NCI-H1417 treated with DMSO at 0.1 percent for 48 hours (cell line): Measurements from ENCODE around the gene SPATA12.

Experiments
- DNase-seq: peaks from one replicate; lab custom pipeline; 2025; lab: John Stamatoyannopoulos, UW

SPATA12 gene

DNA sequence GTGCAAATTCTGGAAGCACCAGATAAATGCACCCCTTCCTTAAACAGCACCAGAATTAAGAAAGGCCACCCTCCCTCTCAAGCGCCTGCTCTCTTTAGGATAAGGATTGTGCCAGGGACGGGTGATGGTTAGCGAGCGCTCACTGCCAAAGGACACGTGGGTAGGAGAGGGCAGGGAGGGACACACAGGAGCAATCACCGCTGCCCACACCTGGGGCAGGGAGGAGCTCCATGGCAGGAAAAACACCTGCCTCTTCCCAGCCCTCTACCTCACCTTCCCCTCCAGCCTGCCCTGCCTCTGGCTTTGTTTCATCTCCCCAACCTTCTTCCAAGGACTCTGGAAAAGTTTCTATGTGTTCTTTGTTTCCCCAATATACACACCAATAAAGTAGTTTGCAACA, 7.3 kb upstream of the SPATA12 start:
- no peak for DNase-seq

- DNase-seq, result no peak
Measured at GRCh38 chr3:57057351-57057750, 3.1 kb upstream of the SPATA12 start.

- no peak for DNase-seq
Measured at GRCh38 chr3:57059411-57059810, 1.1 kb upstream of the SPATA12 start.

- DNase-seq, result no peak
Measured at GRCh38 chr3:57061556-57061955, 1.1 kb downstream of the SPATA12 start.

DNA sequence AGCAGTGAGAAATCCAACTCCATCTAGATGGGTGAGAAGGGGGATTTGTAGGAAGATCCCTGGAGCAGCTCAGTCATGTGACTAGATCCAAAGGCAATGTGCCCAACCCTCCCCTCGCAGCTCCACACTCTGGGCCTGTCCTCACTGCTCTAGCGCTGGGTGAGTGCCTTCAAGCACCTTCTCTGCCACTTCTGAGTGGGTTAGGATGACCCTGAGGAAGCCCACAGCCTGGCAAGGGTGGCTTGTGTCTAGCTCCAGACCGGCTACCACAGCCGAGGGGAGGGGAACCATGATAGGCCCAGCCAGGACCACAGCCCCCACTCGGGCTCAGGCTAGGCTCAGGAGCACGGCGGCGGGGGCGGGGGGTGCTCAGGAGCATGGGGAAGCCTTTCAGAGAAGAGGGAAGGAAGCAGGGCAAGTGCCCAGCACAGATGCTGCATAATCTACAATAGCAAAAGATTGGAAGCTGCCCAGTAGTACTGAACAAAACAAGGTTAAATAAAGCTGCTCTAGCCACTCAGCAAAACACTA, 1.7 kb downstream of the SPATA12 start:
- no peak for DNase-seq

DNA sequence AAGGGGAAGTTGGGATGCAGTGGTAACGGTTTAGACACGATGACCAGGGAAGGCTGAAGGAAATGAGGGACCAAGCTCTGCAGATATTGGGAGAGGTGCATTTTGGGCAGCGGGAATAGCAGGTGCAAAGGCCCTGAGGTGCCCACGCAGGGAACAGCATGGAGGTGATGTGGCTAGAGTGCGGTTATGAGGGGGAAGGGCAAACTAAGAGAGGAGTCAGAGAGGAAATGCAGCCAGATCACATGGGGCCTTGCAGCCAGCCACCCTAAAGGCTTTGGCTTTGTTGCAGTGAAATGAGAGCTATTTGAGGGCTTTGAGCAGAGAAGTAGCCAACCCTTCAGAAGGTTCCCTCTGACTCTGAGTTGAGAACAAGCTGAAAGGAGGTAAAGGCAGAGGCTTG, 2.6 kb downstream of the SPATA12 start:
- no peak for DNase-seq

DNA sequence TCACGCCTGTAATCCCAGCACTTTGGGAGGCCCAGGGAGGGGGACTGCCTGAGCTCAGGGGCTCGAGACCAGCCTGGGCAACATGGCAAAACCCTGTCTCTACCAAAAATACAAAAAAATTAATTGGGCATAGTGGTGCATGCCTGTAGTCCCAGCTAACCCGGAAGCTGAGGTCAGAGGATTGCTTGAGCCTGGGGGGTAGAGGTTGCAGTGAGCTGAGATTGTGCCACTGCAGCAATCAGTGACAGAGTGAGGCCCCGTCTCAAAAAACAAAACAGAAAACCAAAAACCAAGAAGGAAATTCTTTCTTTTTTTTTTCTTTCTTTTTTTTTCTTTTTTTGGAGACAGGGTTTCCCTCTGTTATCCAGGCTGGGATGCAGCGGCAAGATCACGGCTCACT, 3.5 kb downstream of the SPATA12 start:
- DNase-seq, result no peak

DNA sequence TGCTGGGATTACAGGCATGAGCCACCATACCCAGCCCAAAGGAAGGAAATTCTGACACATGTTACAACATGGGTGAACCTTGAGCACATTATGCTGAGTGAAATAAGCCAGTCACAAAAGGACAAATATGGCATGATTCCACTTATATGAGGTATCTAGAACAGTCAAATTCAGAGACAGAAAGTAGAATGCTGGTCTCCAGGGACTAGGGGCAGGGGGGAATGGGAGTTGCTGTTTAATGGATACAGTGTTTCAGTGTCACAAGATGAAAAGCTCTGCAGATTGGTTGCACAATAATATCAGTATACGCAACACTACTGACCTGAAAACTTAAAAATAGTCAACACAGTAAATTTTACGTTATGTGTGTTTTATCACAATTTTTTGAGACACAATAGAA, 4.1 kb downstream of the SPATA12 start:
- DNase-seq, result no peak

DNA sequence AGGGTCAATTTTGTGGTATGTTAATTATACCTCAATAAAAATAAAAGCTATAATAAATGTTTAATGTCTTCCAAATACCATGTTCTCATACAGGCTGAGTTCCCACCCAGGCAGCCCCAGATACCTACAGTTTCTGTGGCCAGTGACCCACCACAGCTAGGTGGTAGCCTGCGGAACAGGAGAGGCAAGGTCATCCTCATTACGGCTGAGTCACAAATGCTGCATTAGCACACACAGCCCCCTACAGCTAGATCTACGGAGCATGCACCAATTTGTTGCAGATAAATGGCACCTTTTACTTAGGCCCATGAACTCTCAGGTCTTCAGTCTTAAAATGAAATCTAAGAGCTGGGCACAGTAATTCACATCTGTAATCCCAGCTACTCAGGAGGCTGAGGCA, 5.1 kb downstream of the SPATA12 start:
- no peak for DNase-seq

GRCh38 chr3:57066471-57066870, 6.0 kb downstream of the SPATA12 start:
- no peak for DNase-seq

GRCh38 chr3:57068437-57069089, 8.1 kb downstream of the SPATA12 start:
- no peak for DNase-seq

DNA sequence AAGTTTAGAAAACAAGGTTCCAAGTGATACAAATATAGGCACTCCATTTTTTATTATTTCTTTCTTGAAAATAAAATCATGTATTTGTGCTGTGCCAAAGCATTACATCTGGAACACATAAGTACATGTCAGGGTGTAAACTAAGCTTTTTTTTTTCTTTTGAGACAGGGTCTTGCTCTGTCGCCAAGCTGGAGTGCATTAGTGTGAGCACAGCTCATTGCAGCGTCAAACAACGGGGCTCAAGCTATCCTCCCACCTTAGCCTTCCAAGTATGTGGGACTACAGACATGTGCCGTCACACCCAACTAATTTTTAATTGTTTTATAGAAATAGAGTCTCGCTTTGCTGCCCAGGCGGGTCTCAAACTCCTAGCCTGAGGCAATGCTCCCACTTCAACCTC, 9.0 kb downstream of the SPATA12 start:
- DNase-seq, result no peak

DNA sequence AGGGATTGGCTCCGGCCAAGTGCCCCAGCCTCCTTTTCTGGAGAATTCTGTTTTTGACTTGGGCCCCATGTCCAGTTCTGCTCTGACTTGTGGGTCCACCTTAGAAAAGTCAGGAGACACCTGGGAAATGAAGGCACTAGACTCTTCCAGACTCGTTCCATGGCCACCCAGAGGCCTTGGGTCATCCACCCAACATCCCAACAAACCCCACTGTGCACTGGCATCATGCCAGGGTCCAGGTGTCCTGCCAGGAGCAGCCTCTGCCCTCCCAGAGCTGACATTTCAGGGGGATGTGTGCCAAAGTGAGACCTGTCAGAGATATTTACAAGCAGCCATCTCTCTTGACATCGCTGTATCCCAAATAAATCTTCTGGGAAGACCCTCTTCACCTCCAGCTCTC, 13.2 kb downstream of the SPATA12 start:
- no peak for DNase-seq

GRCh38 chr3:57074135-57074534, 13.7 kb downstream of the SPATA12 start:
- no peak for DNase-seq

GRCh38 chr3:57076422-57076951, 16.0 kb downstream of the SPATA12 start:
- no peak for DNase-seq

- DNase-seq, result no peak
Measured at GRCh38 chr3:57077630-57078343, 17.3 kb downstream of the SPATA12 start.

GRCh38 chr3:57078344-57078634, 17.8 kb downstream of the SPATA12 start:
- no peak for DNase-seq

GRCh38 chr3:57078635-57079473, 18.4 kb downstream of the SPATA12 start:
- no peak for DNase-seq

GRCh38 chr3:57079474-57079831, 19.0 kb downstream of the SPATA12 start:
- DNase-seq, result no peak

DNA sequence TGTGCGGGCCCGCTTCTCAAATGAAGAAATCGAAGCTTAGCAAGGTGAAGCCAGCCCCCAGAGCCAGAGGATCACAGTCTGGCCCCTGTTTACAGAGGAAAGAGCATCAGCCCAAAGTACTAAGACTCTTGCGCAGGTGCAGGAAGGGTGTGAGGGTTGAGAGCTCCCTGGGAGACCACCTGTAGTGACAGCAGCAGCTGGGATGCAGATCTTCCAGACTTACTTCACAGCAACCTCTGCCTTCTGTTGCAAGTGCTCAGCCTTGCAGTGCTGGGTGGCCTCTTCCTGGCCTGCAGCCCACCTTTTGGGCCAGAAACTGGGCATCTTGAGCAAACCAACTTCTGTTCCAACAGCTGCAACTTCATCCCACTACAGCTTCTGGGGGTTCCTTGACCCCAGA, 19.7 kb downstream of the SPATA12 start:
- no peak for DNase-seq

- no peak for DNase-seq
Measured at GRCh38 chr3:57081173-57081572, 20.7 kb downstream of the SPATA12 start.

DNA sequence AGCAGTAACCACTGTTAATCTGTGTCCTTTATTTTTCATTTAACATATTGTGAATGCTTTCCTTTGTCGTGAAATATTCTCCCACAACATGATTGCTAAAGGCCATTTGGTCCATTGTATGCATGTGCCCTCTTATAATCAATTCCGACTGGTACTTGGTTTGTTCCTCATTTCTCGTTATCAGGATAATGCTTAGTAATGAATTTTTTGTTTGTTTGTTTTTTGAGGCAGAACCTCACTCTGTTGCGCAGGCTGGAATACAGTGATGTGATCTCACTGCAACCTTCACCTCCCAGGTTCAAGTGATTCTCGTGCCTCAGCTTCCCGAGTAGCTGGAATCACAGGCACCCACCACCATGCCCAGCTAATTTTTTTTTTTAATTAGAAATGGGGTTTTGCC, 22.0 kb downstream of the SPATA12 start:
- no peak for DNase-seq
